ENCODE measurements around the gene MORC2. TPM values are rescaled to one million over a fixed set of nuclear protein-coding genes. Genes with fewer than 3 reads are reported as not detected.

Gene MORC2
- total and polyA plus RNA-seq, 10 donors: 18.2 to 24.7 (median 22.0) TPM

- Histone ChIP-seq H3K36me3 (peaks cover 0 to 85% (median 19%) of the 10 kb centered on the region in 6 donors), H3K27me3 (replicated peaks in 1 of 7) (no peaks in the 10 kb centered on the region), H3K4me1 (no peaks in the 10 kb centered on the region), H3K9me3 (no peaks in the 10 kb centered on the region), H3K4me3 (no peak overlapping the region), H3K27ac (no peak overlapping the region)
- WGBS, 5 donors: 85 to 92% (median 88%) methylated on average over 6 of the region's 6 CpGs
- DNase-seq: no peak
- intact Hi-C loops (cut with DNase I; ENCODE audit: low total_unique reads): no loop called here
- TF ChIP-seq, protein P1, sequence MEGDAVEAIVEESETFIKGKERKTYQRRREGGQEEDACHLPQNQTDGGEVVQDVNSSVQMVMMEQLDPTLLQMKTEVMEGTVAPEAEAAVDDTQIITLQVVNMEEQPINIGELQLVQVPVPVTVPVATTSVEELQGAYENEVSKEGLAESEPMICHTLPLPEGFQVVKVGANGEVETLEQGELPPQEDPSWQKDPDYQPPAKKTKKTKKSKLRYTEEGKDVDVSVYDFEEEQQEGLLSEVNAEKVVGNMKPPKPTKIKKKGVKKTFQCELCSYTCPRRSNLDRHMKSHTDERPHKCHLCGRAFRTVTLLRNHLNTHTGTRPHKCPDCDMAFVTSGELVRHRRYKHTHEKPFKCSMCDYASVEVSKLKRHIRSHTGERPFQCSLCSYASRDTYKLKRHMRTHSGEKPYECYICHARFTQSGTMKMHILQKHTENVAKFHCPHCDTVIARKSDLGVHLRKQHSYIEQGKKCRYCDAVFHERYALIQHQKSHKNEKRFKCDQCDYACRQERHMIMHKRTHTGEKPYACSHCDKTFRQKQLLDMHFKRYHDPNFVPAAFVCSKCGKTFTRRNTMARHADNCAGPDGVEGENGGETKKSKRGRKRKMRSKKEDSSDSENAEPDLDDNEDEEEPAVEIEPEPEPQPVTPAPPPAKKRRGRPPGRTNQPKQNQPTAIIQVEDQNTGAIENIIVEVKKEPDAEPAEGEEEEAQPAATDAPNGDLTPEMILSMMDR (IDR thresholded peaks at IDR 0.05 in 8 of 11, conservative IDR thresholded peaks at IDR 0.05 in 3 of 11): no peak
- TF ChIP-seq POLR2A (IDR thresholded peaks at IDR 0.05) (no peak), POLR2AphosphoS5 (IDR thresholded peaks at IDR 0.05) (no peak)
These were observed 76.8 kb downstream of the MORC2 start for GRCh38 chr22:30891781-30892180.

DNA sequence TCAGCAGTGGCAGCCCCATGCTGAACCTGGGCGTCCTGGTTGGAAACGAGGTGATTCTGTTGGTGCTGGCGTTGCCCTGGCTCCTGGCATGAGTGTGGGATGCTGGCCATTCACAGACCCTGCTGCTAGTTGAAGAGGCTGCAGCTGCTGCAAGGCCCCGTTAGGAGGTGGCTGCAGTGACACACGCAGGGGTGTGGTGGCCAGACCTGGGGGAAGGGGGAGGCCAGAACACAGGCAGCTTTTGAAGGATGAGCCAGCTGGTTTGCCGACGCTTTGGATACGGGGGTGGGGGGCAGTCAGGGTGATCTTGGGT is 77.2 kb downstream of the MORC2 start:
- Histone ChIP-seq H3K27me3 (replicated peaks in 1 of 7) (no peaks in the 10 kb centered on the region), H3K4me3 (no peak overlapping the region), H3K36me3 (peaks cover 0 to 85% (median 19%) of the 10 kb centered on the region in 6 donors), H3K4me1 (no peaks in the 10 kb centered on the region), H3K9me3 (no peaks in the 10 kb centered on the region), H3K27ac (no peak overlapping the region)
- TF ChIP-seq POLR2AphosphoS5 (IDR thresholded peaks at IDR 0.05): no peak
- no peak for TF ChIP-seq POLR2A (IDR thresholded peaks at IDR 0.05)
- TF ChIP-seq, protein P1 (IDR thresholded peaks at IDR 0.05 in 8 of 11, conservative IDR thresholded peaks at IDR 0.05 in 3 of 11): no peak
- intact Hi-C loops (cut with DNase I; ENCODE audit: low total_unique reads): no loop called here
- DNase-seq: no peak
- 85 to 96% (median 88%) methylated on average over 8 of the region's 8 CpGs for WGBS, 5 donors

DNA sequence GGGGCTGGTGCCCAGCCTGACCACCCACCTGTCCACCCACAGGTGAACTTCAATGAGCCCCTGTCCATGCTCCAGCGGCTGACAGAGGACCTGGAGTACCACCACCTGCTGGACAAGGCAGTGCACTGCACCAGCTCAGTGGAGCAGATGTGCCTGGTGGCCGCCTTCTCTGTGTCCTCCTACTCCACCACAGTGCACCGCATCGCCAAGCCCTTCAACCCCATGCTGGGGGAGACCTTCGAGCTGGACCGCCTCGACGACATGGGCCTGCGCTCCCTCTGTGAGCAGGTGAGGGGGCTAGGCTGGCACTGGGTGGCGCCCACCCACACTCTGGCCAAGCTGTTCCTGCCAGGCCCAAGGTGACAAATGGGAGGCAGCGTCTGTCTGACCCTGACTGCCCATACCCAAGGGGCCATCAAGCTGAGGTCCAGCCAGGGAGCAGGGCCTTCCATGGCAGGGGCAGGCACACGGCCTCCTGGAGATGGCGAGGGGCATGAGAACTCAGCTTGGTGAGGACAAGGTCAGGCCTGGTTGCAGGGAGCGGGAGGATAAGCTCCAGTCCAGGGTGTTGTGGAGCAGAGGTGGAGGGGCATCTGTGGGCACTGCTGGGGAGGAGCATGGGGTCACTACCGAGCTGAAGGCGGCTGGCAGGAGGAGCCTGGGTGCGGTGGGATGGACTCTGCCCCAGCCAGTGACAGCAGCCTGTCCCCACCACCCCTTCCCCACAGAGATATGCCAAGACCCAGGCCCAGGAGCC is 77.7 kb downstream of the MORC2 start:
- Histone ChIP-seq H3K27ac (no peak overlapping the region), H3K36me3 (peaks cover 0 to 82% (median 19%) of the 10 kb centered on the region in 6 donors), H3K9me3 (no peaks in the 10 kb centered on the region), H3K4me1 (no peaks in the 10 kb centered on the region), H3K4me3 (no peak overlapping the region), H3K27me3 (replicated peaks in 1 of 7) (no peaks in the 10 kb centered on the region)
- 84 to 87% (median 85%) methylated on average over 10 to 17 of the region's 17 CpGs for WGBS, 5 donors
- TF ChIP-seq, protein P1 (IDR thresholded peaks at IDR 0.05 in 8 of 11, conservative IDR thresholded peaks at IDR 0.05 in 3 of 11): peak in 10 of 11 experiments; percentile 36 to 80 (median 67)
- TF ChIP-seq POLR2A (IDR thresholded peaks at IDR 0.05) (no peak), POLR2AphosphoS5 (IDR thresholded peaks at IDR 0.05) (peak in 1 of 3 donors; percentile 17)
- intact Hi-C loops (cut with DNase I; ENCODE audit: low total_unique reads): no loop called here
- DNase-seq: peak; percentile 74

GRCh38 chr22:30889996-30890480 is 78.5 kb downstream of the MORC2 start:
- intact Hi-C loops (cut with DNase I; ENCODE audit: low total_unique reads): no loop called here
- no peaks in the 10 kb centered on the region for H3K4me1 ChIP-seq
- H3K27ac ChIP-seq: no peak overlapping the region
- WGBS, 5 donors: 77 to 92% (median 84%) methylated on average over 9 of the region's 9 CpGs
- no peaks in the 10 kb centered on the region for H3K27me3 ChIP-seq (replicated peaks in 1 of 7)
- no peaks in the 10 kb centered on the region for H3K9me3 ChIP-seq
- TF ChIP-seq POLR2A (IDR thresholded peaks at IDR 0.05) (no peak), POLR2AphosphoS5 (IDR thresholded peaks at IDR 0.05) (no peak)
- TF ChIP-seq, protein P1 (IDR thresholded peaks at IDR 0.05 in 8 of 11, conservative IDR thresholded peaks at IDR 0.05 in 3 of 11): no peak
- H3K36me3 ChIP-seq: peaks cover 0 to 74% (median 19%) of the 10 kb centered on the region in 6 donors
- peak; percentile 40 for DNase-seq
- H3K4me3 ChIP-seq: no peak overlapping the region
